HCT116 (cell line): Measurements from ENCODE around the gene L1CAM. TPM values are rescaled to one million over a fixed set of nuclear protein-coding genes. Genes with fewer than 3 reads are reported as not detected.

Source experiments
- ATAC-seq: fragments of 200-7000 bp; cut with Tn5 transposase; 2 replicates; pipeline ENCODE4 v1.9.1; 2020; ENCODE audit warnings: mild to moderate bottlenecking, moderate library complexity
- BruUV-seq: library from RNA; stranded (reverse); fragments of 400-500 nt; replicated peaks from 2 replicates; lab custom pipeline; 2021; lab: Mats Ljungman, UMichigan
- CTCF ChIA-PET: fragments of 300-600 bp; sonication (Branson Sonifier 250); formaldehyde crosslinking; loops from one replicate; lab custom pipeline; 2021; ENCODE audit warnings: antibody characterized with exemption; lab: Charles Lee
- POLR2A ChIA-PET: fragments of 300-600, 350-600 bp; sonication (Branson Sonifier 250); formaldehyde crosslinking; loops from one replicate; lab custom pipeline; 2021; ENCODE audit warnings: antibody characterized with exemption; lab: Charles Lee
- RAD21 ChIA-PET, 2 experiments: fragments of 300-600 bp; sonication (Branson Sonifier 250); formaldehyde crosslinking; loops; one replicate each; lab custom pipeline; 2023; ENCODE audit warnings: low total read pairs in 2 of 2; ENCODE audit not compliant: uncharacterized antibody in 2 of 2, unreplicated experiment in 2 of 2, low non-redundant PET in 1 of 2; lab: Charles Lee
- DNase-seq: peaks from one replicate; pipeline ENCODE4 v3.0.0-alpha.2; 2010; ENCODE audit warnings: low read depth, low spot score
- H2AFZ ChIP-seq: fragments of 200-600 bp; shearing (Covaris generic), sonication (generic); 2 replicates; pipeline ENCODE4 v1.6.1; 2017; ENCODE audit warnings: low read depth, mixed run types, mixed read lengths, antibody characterized with exemption, low read length; ENCODE audit not compliant: poor library complexity, severe bottlenecking
- H3K27ac ChIP-seq: 2 replicates; pipeline ENCODE4 v1.5.1; 2012; ENCODE audit warnings: low read depth, low read length
- H3K27me3 ChIP-seq: fragments of 200-600 bp; sonication (generic); 2 replicates; pipeline ENCODE4 v1.6.1; 2016; ENCODE audit warnings: mixed run types, low read length, mixed read lengths; ENCODE audit not compliant: insufficient read depth
- H3K36me3 ChIP-seq, 2 experiments: fragments of 200-500 bp in 1 of 2; fragments of 200-600 bp in 1 of 2; sonication (Bioruptor generic) in 1 of 2; sonication (generic) in 1 of 2; 2 replicates each; pipeline versions ENCODE4 v1.5.1 to v1.6.1; 2014 to 2016; ENCODE audit warnings: low read length in 2 of 2, inconsistent platforms in 1 of 2, mixed read lengths in 1 of 2, mixed run types in 1 of 2; ENCODE audit not compliant: insufficient read depth in 2 of 2, control insufficient read depth in 1 of 2
- H3K4me1 ChIP-seq, 2 experiments: fragments of 200-600 bp in 1 of 2; sonication (generic) in 1 of 2; 2 replicates each; pipeline versions ENCODE4 v1.5.1 to v1.6.1; 2012 to 2017; ENCODE audit warnings: low read length in 2 of 2, inconsistent platforms in 1 of 2, mild to moderate bottlenecking in 1 of 2, mixed read lengths in 1 of 2, mixed run types in 1 of 2, moderate library complexity in 1 of 2; ENCODE audit not compliant: insufficient read depth in 2 of 2, control insufficient read depth in 1 of 2
- H3K4me2 ChIP-seq: fragments of 200-600 bp; sonication (generic); 2 replicates; pipeline ENCODE4 v1.6.1; 2017; ENCODE audit warnings: mixed run types, low read length, mixed read lengths
- H3K4me3 ChIP-seq, 2 experiments: fragments of 200-600 bp in 1 of 2; sonication (generic) in 1 of 2; replicated peaks in 1 of 2; 2 replicates each; pipeline ENCODE4 v1.5.1; 2011 to 2016; ENCODE audit warnings: low read length in 2 of 2, control low read depth in 1 of 2, low read depth in 1 of 2, mild to moderate bottlenecking in 1 of 2, mixed read lengths in 1 of 2, mixed run types in 1 of 2
- H3K79me2 ChIP-seq: fragments of 200-600 bp; sonication (generic); 2 replicates; pipeline ENCODE4 v1.6.1; 2017; ENCODE audit warnings: mild to moderate bottlenecking, mixed run types, low read length, moderate library complexity, mixed read lengths; ENCODE audit not compliant: insufficient read depth
- H3K9ac ChIP-seq: fragments of 200-600 bp; sonication (generic); 2 replicates; pipeline ENCODE4 v1.6.1; 2016; ENCODE audit warnings: low read length, mixed read lengths
- H3K9me2 ChIP-seq: fragments of 200-600 bp; sonication (generic), shearing (Covaris generic); 2 replicates; pipeline ENCODE4 v1.6.1; 2017; ENCODE audit warnings: mixed run types, mild to moderate bottlenecking, moderate library complexity; ENCODE audit not compliant: insufficient read depth
- H3K9me3 ChIP-seq, 2 experiments: fragments of 200-500 bp in 1 of 2; fragments of 200-600 bp in 1 of 2; sonication (Bioruptor generic) in 1 of 2; sonication (generic) in 1 of 2; 2 replicates each; pipeline ENCODE4 v1.6.1; 2014 to 2017; ENCODE audit warnings: low read length in 2 of 2, mixed read lengths in 2 of 2, inconsistent platforms in 1 of 2, low read depth in 1 of 2, mild to moderate bottlenecking in 1 of 2, mixed run types in 1 of 2, moderate library complexity in 1 of 2; ENCODE audit not compliant: control insufficient read depth in 1 of 2, insufficient read depth in 1 of 2
- H4K20me1 ChIP-seq: fragments of 200-600 bp; sonication (generic), shearing (Covaris generic); 2 replicates; pipeline ENCODE4 v1.6.1; 2017; ENCODE audit warnings: mixed run types, mild to moderate bottlenecking, moderate library complexity; ENCODE audit not compliant: insufficient read depth
- CBX3 ChIP-seq: IDR thresholded peaks from 2 replicates; pipeline ENCODE4 v1.6.1; 2012; ENCODE audit warnings: low read depth
- CEBPB ChIP-seq: IDR thresholded peaks from 2 replicates; pipeline ENCODE4 v1.6.1; 2012; ENCODE audit warnings: low read depth
- EGR1 ChIP-seq: IDR thresholded peaks from 2 replicates; pipeline ENCODE4 v1.6.1; 2012; ENCODE audit warnings: low read depth
- ELF1 ChIP-seq: IDR thresholded peaks from 2 replicates; pipeline ENCODE4 v1.6.1; 2012; ENCODE audit warnings: low read depth, borderline replicate concordance
- EZH2 ChIP-seq: fragments of 200-600 bp; sonication (generic); IDR thresholded peaks from 2 replicates; pipeline ENCODE4 v1.6.1; 2017; ENCODE audit warnings: antibody characterized with exemption, mixed run types
- EZH2phosphoT487 ChIP-seq: fragments of 200-600 bp; IDR thresholded peaks from 2 replicates; pipeline ENCODE4 v1.6.1; 2018; ENCODE audit warnings: antibody characterized with exemption, borderline replicate concordance
- FOSL1 ChIP-seq: IDR thresholded peaks from 2 replicates; pipeline ENCODE4 v1.6.1; 2012; ENCODE audit warnings: low read depth
- MAX ChIP-seq: IDR thresholded peaks from 2 replicates; pipeline ENCODE4 v1.6.1; 2012
- POLR2AphosphoS5 ChIP-seq: IDR thresholded peaks from 2 replicates; pipeline ENCODE4 v1.6.1; 2011; ENCODE audit warnings: mild to moderate bottlenecking, low read depth, low read length, moderate library complexity
- RAD21 ChIP-seq: IDR thresholded peaks from 2 replicates; pipeline ENCODE4 v1.6.1; 2012; ENCODE audit warnings: low read depth, mild to moderate bottlenecking
- SIN3A ChIP-seq: IDR thresholded peaks from 2 replicates; pipeline ENCODE4 v1.6.1; 2012; ENCODE audit warnings: low read depth
- SP1 ChIP-seq: IDR thresholded peaks from 2 replicates; pipeline ENCODE4 v1.6.1; 2012; ENCODE audit warnings: low read depth
- SRF ChIP-seq: IDR thresholded peaks from 2 replicates; pipeline ENCODE4 v1.6.1; 2012; ENCODE audit warnings: low read depth
- TCF7L2 ChIP-seq: IDR thresholded peaks from 2 replicates; pipeline ENCODE4 v1.7.0; 2011; ENCODE audit warnings: borderline replicate concordance, inconsistent platforms; ENCODE audit not compliant: insufficient read depth, insufficient read length; ENCODE audit errors: extremely low read depth
- ZBTB33 ChIP-seq: IDR thresholded peaks from 2 replicates; pipeline ENCODE4 v1.6.1; 2011; ENCODE audit warnings: mild to moderate bottlenecking, low read length, moderate library complexity; ENCODE audit not compliant: insufficient replicate concordance; ENCODE audit errors: extremely low read depth
- ZFX ChIP-seq: fragments of 450-650 bp; IDR thresholded peaks from 2 replicates; pipeline ENCODE4 v1.6.1; 2017
- ZNF274 ChIP-seq: fragments of 200-500 bp; sonication (Bioruptor generic); IDR thresholded peaks from 2 replicates; pipeline ENCODE4 v1.6.1; 2014; ENCODE audit warnings: mild to moderate bottlenecking, low read depth, low read length, inconsistent platforms
- intact Hi-C: fragments of 100-400 bp; cut with micrococcal nuclease; formaldehyde crosslinking; loops from 2 replicates; pipeline ENCODE4 v1.10.0; 2022
- total RNA-seq: library from RNA; stranded (reverse); gene quantifications from one replicate; pipeline ENCODE4 v1.2.1, GENCODE V29; 2021; ENCODE audit not compliant: unreplicated experiment
- TF ChIP-seq, protein P1 (sequence below): IDR thresholded peaks from 2 replicates; pipeline ENCODE4 v1.6.1; 2012; ENCODE audit warnings: low read depth
- TF ChIP-seq, protein P2 (sequence below), 3 experiments: fragments of 200-600 bp in 1 of 3; sonication (generic) in 1 of 3; IDR thresholded peaks in 2 of 3; conservative IDR thresholded peaks in 1 of 3; 2 replicates each; pipeline ENCODE4 v1.5.1; 2012 to 2017; ENCODE audit warnings: low read depth in 2 of 3, low read length in 2 of 3, antibody characterized with exemption in 1 of 3, borderline replicate concordance in 1 of 3, control low read depth in 1 of 3, mild to moderate bottlenecking in 1 of 3, mixed read lengths in 1 of 3, mixed run types in 1 of 3, moderate library complexity in 1 of 3; ENCODE audit not compliant: insufficient read depth in 1 of 3

Gene L1CAM
- total RNA-seq, 1 experiment from 2014 or later, result 14.8 TPM

DNA sequence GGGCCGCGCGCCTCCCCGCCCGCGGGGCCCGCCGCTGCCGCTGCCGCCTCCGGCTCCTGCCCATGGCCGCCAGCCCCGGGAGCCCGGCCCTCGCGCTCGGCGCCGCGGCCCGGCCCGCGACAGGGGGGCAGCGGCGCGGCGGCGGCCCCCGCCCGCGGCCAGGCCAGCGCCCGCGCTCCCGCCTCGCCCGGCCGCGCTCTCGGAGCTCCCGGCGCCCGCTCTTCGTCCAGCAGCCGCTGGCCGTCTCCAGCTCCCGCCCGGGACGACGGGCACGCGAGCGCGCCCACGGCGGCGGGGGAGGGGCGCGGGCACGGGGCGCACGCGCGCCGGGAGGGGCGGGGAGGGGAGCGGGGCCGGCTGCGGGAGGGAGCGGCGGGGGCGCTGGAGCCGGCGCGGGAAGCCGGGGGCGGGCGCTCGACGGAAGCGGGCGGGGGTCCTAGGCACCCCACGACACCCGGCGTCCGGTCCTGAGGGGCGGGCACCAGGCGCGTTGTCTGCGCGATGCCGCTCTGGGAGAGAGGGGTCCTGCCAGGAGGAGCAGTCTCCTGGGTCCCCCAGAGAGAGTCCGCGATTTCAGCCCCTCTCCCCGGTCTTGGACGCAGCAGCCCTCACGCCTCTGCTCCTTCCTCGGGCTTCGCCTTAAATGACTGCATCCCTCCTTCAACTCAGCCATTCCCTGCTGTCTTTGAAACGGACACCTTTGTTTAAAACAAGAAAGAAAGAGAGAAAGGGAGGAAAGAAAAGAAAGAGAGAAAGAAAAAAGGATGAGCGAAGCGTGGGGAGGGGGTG is 55.1 kb downstream of the L1CAM start:
- Histone ChIP-seq H3K9ac (no peak overlapping the region), H3K79me2 (no peaks in the 10 kb centered on the region), H3K4me1 (peaks cover 0 to 13% of the 10 kb centered on the region in 2 experiments; a peak in 2 of 4 replicates), H3K36me3 (no peaks in the 10 kb centered on the region), H3K4me3 (no peak overlapping the region), H3K9me3 (no peaks in the 10 kb centered on the region), H3K27ac (no peak overlapping the region), H3K9me2 (no peaks in the 10 kb centered on the region), H3K27me3 (no peaks in the 10 kb centered on the region), H2AFZ (no peak overlapping the region), H4K20me1 (no peaks in the 10 kb centered on the region)
- no peak for ATAC-seq
- POLR2A ChIA-PET, result no interaction called here
- no peak for DNase-seq
- no TSS peak for BruUV-seq
- RAD21 ChIA-PET, result no interaction called here
- CTCF ChIA-PET, result no interaction called here
- intact Hi-C loops, result no loop called here
- TF ChIP-seq ZBTB33 (no peak), TCF7L2 (no peak), ZFX (no peak), POLR2AphosphoS5 (no peak), CEBPB (no peak), MAX (no peak), SIN3A (no peak), ZNF274 (no peak), FOSL1 (no peak), RAD21 (no peak), CBX3 (no peak), SRF (no peak), EZH2phosphoT487 (no peak), EZH2 (no peak), EGR1 (no peak), SP1 (no peak), ELF1 (no peak)
- TF ChIP-seq, protein P1, sequence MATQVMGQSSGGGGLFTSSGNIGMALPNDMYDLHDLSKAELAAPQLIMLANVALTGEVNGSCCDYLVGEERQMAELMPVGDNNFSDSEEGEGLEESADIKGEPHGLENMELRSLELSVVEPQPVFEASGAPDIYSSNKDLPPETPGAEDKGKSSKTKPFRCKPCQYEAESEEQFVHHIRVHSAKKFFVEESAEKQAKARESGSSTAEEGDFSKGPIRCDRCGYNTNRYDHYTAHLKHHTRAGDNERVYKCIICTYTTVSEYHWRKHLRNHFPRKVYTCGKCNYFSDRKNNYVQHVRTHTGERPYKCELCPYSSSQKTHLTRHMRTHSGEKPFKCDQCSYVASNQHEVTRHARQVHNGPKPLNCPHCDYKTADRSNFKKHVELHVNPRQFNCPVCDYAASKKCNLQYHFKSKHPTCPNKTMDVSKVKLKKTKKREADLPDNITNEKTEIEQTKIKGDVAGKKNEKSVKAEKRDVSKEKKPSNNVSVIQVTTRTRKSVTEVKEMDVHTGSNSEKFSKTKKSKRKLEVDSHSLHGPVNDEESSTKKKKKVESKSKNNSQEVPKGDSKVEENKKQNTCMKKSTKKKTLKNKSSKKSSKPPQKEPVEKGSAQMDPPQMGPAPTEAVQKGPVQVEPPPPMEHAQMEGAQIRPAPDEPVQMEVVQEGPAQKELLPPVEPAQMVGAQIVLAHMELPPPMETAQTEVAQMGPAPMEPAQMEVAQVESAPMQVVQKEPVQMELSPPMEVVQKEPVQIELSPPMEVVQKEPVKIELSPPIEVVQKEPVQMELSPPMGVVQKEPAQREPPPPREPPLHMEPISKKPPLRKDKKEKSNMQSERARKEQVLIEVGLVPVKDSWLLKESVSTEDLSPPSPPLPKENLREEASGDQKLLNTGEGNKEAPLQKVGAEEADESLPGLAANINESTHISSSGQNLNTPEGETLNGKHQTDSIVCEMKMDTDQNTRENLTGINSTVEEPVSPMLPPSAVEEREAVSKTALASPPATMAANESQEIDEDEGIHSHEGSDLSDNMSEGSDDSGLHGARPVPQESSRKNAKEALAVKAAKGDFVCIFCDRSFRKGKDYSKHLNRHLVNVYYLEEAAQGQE, result no peak
- TF ChIP-seq, protein P2, sequence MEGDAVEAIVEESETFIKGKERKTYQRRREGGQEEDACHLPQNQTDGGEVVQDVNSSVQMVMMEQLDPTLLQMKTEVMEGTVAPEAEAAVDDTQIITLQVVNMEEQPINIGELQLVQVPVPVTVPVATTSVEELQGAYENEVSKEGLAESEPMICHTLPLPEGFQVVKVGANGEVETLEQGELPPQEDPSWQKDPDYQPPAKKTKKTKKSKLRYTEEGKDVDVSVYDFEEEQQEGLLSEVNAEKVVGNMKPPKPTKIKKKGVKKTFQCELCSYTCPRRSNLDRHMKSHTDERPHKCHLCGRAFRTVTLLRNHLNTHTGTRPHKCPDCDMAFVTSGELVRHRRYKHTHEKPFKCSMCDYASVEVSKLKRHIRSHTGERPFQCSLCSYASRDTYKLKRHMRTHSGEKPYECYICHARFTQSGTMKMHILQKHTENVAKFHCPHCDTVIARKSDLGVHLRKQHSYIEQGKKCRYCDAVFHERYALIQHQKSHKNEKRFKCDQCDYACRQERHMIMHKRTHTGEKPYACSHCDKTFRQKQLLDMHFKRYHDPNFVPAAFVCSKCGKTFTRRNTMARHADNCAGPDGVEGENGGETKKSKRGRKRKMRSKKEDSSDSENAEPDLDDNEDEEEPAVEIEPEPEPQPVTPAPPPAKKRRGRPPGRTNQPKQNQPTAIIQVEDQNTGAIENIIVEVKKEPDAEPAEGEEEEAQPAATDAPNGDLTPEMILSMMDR (IDR thresholded peaks at IDR 0.05 in 2 of 3, conservative IDR thresholded peaks at IDR 0.05 in 1 of 3; ENCODE audit: borderline replicate concordance in 1 of 3, insufficient read depth in 1 of 3, low read depth in 2 of 3, low read length in 2 of 3), result no peak
- TF ChIP-seq, all 23 proteins: peak for 0
- H3K4me2 ChIP-seq, result no peak overlapping the region
